ENCODE results near the gene TEX29.

The TEX29 gene

GRCh38 chr13:111372651-111373425, 52.4 kb downstream of the TEX29 start:
- no peak for DNase-seq

GRCh38 chr13:111373486-111373885, 53.0 kb downstream of the TEX29 start:
- DNase-seq: no peak

DNA sequence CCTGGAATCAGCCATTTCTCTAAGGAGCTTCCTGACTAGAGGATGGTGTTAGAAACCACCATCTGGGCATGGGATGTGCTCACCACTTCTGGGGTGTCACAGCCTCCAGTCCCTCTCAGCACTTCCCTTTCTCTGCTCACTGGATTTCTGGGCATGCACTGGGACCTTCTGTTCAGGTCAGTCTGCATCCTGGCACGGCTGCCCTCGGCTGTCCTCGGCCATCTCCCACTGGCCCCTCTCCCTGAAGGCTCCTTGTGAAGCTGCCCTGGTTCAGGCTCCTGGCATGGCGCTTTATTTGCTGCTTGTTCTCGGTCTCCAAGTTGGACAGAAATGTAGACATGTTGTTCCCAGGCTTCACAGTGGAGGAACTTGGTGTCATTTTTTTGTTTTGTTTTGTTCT, 60.0 kb downstream of the TEX29 start:
- DNase-seq: no peak

GRCh38 chr13:111382411-111382810, 62.0 kb downstream of the TEX29 start:
- no peak for DNase-seq

DNA sequence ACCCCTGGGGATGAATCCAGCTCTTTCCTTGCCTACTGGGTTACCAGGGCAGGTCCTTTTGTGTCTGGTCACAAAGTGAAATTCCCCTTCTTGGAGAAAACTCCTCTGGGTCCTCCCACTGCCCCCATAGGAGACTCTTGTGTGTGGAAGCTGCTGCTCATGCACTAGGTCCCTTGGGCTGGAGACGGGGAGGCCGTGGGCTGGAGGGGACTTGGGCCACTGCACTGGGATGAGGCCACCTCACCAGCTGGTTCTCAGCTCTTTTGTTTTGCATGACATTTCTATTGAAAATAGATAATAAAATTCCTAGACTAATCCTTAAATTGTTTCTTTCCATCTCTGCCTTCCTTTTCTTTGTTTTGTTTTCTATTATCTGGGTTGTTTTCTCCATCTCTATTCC, 62.4 kb downstream of the TEX29 start:
- no peak for DNase-seq

DNA sequence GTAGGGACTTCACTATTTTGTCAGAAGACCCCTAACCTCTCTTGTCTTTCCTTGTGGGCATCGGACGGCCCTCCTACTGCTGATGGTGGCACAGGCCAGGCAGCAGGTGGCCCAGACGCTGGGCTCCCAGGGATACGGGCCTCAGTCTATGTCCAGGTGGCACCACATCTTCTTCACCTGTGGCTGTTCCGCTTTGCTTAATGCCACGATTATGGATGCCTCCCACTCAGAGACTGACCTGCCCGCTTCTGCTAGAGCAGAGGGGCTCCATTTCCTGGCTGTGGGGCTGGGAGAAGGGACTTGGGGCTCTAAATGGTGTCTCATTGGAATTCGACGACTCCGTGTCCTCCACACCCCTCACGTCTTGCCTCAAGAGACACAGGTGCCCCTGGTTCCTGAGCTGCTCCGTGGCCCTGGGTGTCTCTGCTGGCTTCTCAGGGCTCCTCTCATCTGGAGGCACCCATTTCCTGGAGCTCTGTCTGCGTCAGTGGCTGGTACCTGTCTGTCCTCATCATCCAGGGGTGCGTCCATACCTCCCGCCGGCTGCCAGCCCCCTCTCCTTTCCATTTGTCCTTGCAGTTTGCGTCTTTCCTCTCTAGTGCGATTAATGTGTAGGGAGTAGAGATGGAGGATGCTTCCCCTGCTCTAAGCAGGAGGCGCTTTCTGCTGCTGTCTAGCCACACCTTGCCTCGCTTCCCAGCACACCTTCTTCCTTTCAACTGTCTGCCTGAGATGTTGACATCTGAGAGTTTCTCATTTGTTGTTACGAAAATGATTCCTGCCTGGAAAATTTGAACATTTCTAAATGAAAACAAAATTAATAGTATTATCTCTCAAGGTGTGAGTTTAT, 63.4 kb downstream of the TEX29 start:
- DNase-seq: no peak

DNA sequence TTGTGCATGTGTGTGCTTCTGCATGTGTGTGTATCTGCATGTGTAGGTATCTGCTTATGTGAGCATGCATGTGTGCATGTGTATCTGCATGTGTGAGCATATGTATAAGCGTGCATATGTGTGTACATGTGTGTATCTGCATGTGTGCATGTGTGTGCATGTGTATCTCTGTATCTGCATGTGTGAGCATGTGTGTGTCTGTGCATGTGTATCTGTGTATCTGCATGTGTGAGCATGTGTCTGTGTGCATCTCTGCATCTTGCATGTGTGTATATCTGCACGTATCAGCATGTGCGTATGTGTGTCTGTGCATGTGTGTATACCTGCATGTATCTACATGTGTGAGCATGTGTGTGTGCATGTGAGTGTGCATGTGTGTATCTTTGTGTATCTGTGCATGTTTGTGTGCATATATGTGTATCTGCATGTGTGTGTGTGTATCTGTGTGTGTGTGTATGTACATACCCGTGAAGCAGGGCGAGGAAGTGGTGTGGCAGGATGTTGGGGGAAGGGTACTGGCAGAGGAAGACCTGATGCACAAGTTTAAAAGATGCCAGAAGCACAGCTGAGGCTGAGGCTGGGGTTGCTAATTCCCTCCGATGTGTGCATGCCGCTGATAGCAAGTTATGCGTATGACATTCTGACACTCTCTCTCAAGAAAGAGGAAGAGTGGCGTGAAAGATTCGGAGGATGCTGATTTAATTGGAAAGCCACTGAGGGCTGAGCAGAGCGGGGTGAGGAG, 64.2 kb downstream of the TEX29 start:
- no peak for DNase-seq

- DNase-seq: no peak
Measured at GRCh38 chr13:111385183-111385857, 64.9 kb downstream of the TEX29 start.

- DNase-seq: no peak
Measured at GRCh38 chr13:111387026-111387871, 66.8 kb downstream of the TEX29 start.

- DNase-seq: no peak
Measured at GRCh38 chr13:111387945-111388600, 67.6 kb downstream of the TEX29 start.

- DNase-seq: no peak
Measured at GRCh38 chr13:111388851-111389500, 68.5 kb downstream of the TEX29 start.

- no peak for DNase-seq
Measured at GRCh38 chr13:111389621-111390521, 69.4 kb downstream of the TEX29 start.

GRCh38 chr13:111390522-111391270, 70.3 kb downstream of the TEX29 start:
- no peak for DNase-seq

GRCh38 chr13:111392486-111392885, 72.0 kb downstream of the TEX29 start:
- DNase-seq: no peak

DNA sequence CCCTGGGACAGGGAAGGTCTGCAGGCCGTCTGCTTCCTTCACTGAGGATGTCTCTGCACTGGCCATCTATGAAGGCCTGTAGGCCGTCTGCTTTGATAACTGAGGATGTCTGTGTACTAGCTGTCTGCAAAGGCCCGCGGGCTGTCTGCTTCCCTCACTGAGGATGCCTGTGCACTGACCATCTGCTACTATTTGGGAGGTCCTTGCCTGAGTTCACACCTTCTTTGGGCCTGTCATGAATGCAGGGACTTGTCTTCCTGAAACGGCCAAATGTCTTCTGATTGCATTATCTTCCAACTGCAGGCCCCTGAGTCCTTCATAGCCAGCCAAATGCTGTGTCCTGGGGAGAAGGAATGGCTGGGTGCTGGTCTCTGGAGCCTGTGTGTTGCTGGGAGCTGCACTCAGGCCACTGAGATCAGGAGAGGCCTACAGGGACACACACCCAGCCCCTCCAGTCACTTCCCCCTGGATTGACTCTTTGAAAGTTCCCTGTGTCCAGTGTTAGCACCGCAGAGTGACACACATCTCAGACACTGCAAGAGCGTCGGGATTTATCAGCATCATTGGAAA, 72.9 kb downstream of the TEX29 start:
- no peak for DNase-seq

Data from activated gamma-delta T cell treated with Interleukin-2 at 50 U/mL for 16 hours (primary cell).